GM21786 (cell line): ENCODE measurements around the gene SSTR5.

Source experiments
- ATAC-seq: cut with Tn5 transposase; IDR thresholded peaks from one replicate; pipeline ENCODE4 v1.9.1; 2021; ENCODE audit not compliant: unreplicated experiment

The SSTR5 gene

GRCh38 chr16:1038932-1039331, 33.6 kb upstream of the SSTR5 start:
- no peak for ATAC-seq

- ATAC-seq: no peak
Measured at GRCh38 chr16:1039762-1040161, 32.8 kb upstream of the SSTR5 start.

GRCh38 chr16:1040346-1040745, 32.2 kb upstream of the SSTR5 start:
- ATAC-seq: no peak

GRCh38 chr16:1042049-1042744, 30.4 kb upstream of the SSTR5 start:
- no peak for ATAC-seq

GRCh38 chr16:1042866-1043265, 29.7 kb upstream of the SSTR5 start:
- ATAC-seq: no peak

- ATAC-seq: no peak
Measured at GRCh38 chr16:1043881-1044451, 28.6 kb upstream of the SSTR5 start.

GRCh38 chr16:1044460-1045309, 27.9 kb upstream of the SSTR5 start:
- ATAC-seq: no peak

- ATAC-seq: no peak
Measured at GRCh38 chr16:1045310-1045992, 27.1 kb upstream of the SSTR5 start.

- no peak for ATAC-seq
Measured at GRCh38 chr16:1045993-1046911, 26.3 kb upstream of the SSTR5 start.

GRCh38 chr16:1047123-1047522, 25.4 kb upstream of the SSTR5 start:
- no peak for ATAC-seq

- ATAC-seq: no peak
Measured at GRCh38 chr16:1047801-1048200, 24.7 kb upstream of the SSTR5 start.

GRCh38 chr16:1048442-1049112, 24.0 kb upstream of the SSTR5 start:
- no peak for ATAC-seq

- no peak for ATAC-seq
Measured at GRCh38 chr16:1049113-1049975, 23.2 kb upstream of the SSTR5 start.

- no peak for ATAC-seq
Measured at GRCh38 chr16:1049976-1050247, 22.6 kb upstream of the SSTR5 start.

- no peak for ATAC-seq
Measured at GRCh38 chr16:1050516-1050915, 22.0 kb upstream of the SSTR5 start.

- ATAC-seq: no peak
Measured at GRCh38 chr16:1050921-1051320, 21.6 kb upstream of the SSTR5 start.

GRCh38 chr16:1051446-1051845, 21.1 kb upstream of the SSTR5 start:
- no peak for ATAC-seq

GRCh38 chr16:1052721-1053120, 19.8 kb upstream of the SSTR5 start:
- no peak for ATAC-seq

GRCh38 chr16:1053121-1053521, 19.4 kb upstream of the SSTR5 start:
- ATAC-seq: no peak
